Lung (tissue), 16 donors: ENCODE data around the gene GFOD2. TPM values are rescaled to one million over a fixed set of nuclear protein-coding genes. Genes with fewer than 3 reads are reported as not detected.

Experiments
- ATAC-seq: fragments of 200-7000 bp; cut with Tn5 transposase; one replicate; pipeline ENCODE4 v1.9.1; 2020; ENCODE audit warnings: moderate number of reproducible peaks; ENCODE audit not compliant: insufficient read depth, low FRiP score
- DNase-seq, 3 donors: peaks; one replicate each; pipeline ENCODE4 v3.0.0-alpha.2; 2013 to 2017
- H3K27ac ChIP-seq, 2 donors: one replicate each; pipeline ENCODE4 v1.5.1; 2013; ENCODE audit warnings: mild to moderate bottlenecking in 2 of 2, moderate library complexity in 2 of 2, control low read depth in 1 of 2, inconsistent platforms in 1 of 2, low read depth in 1 of 2, low read length in 1 of 2
- H3K27me3 ChIP-seq, 3 donors: one replicate each; pipeline ENCODE4 v1.5.1; 2013; ENCODE audit warnings: low read length in 2 of 3; ENCODE audit not compliant: control insufficient read depth in 3 of 3, insufficient read depth in 3 of 3
- H3K36me3 ChIP-seq, 4 donors: one replicate each; pipeline ENCODE4 v1.5.1; 2013; ENCODE audit warnings: low read length in 4 of 4, mild to moderate bottlenecking in 1 of 4, moderate library complexity in 1 of 4; ENCODE audit not compliant: control insufficient read depth in 4 of 4, insufficient read depth in 4 of 4
- H3K4me1 ChIP-seq, 5 donors: one replicate each; pipeline ENCODE4 v1.5.1; 2013; ENCODE audit warnings: low read length in 5 of 5, mild to moderate bottlenecking in 2 of 5, moderate library complexity in 1 of 5; ENCODE audit not compliant: control insufficient read depth in 5 of 5, insufficient read depth in 5 of 5
- H3K4me3 ChIP-seq: one replicate; pipeline ENCODE4 v1.5.1; 2013; ENCODE audit warnings: mild to moderate bottlenecking, control low read depth, moderate library complexity
- H3K9ac ChIP-seq, 2 donors: one replicate each; pipeline ENCODE4 v1.5.1; 2013; ENCODE audit warnings: low read length in 2 of 2, control low read depth in 1 of 2; ENCODE audit not compliant: insufficient read depth in 1 of 2
- H3K9me3 ChIP-seq, 4 donors: one replicate each; pipeline ENCODE4 v1.5.1; 2013; ENCODE audit warnings: low read length in 3 of 4, mild to moderate bottlenecking in 1 of 4, moderate library complexity in 1 of 4; ENCODE audit not compliant: control insufficient read depth in 4 of 4, insufficient read depth in 3 of 4
- CTCF ChIP-seq: IDR thresholded peaks from 2 replicates; pipeline ENCODE4 v1.5.1; 2012; ENCODE audit warnings: mild to moderate bottlenecking; ENCODE audit errors: control extremely low read depth, extremely low read depth
- WGBS, 2 donors: extraction: QIAGEN DNeasy Blood & Tissue Kit; methylation state at CpG; one replicate each; pipeline ENCODE4 v1.1.7; 2013; 5-methylcytosine and 5-hydroxymethylcytosine counted together
- long read RNA-seq, 5 donors: transcript quantifications; one replicate each; lab custom pipeline, GENCODE V29; 2026
- polyA plus RNA-seq, 2 donors: library from polyadenylated mRNA; stranded (reverse); fragments of 200-250 nt; gene quantifications; one replicate each; pipeline ENCODE4 v1.2.1, GENCODE V29; 2013
- total RNA-seq, 2 donors: library from RNA; depleted of rRNA in 1 of 2; stranded (reverse); fragments of >200 nt in 1 of 2; gene quantifications; one replicate each; pipeline ENCODE4 v1.2.1, GENCODE V29; 2014 to 2021
- donor health status: control.
- donor health status: control.
- donor health status: Bipolar disorder and iron deficiency.
- donor health status: healthy.
- donor health status: DM: yes; HTN: yes; CAD: no.

Gene GFOD2
- total RNA-seq (10 to 100 TPM; 18.4 to 26.3 TPM), polyA plus RNA-seq (10 to 100 TPM; 10.1 to 13.7 TPM)
- long read RNA-seq, donor 1, full-length matches to known transcripts = 27 of 49 reads
- long read RNA-seq, donor 1, partial matches to known transcripts = 22 of 49 reads
- long read RNA-seq, donor 1, other reads (novel, unspliced or antisense) = 0 of 49 reads
- long read RNA-seq, donor 2, full-length matches to known transcripts = 10 of 10 reads
- long read RNA-seq, donor 2, partial matches to known transcripts = 0 of 10 reads
- long read RNA-seq, donor 2, other reads (novel, unspliced or antisense) = 0 of 10 reads
- long read RNA-seq, donor 3, full-length matches to known transcripts = 7 of 7 reads
- long read RNA-seq, donor 3, partial matches to known transcripts = 0 of 7 reads
- long read RNA-seq, donor 3, other reads (novel, unspliced or antisense) = 0 of 7 reads
- long read RNA-seq, donor 4, partial matches to known transcripts = 0 of 5 reads
- long read RNA-seq, donor 4, other reads (novel, unspliced or antisense) = 0 of 5 reads
- long read RNA-seq, donor 5, full-length matches to known transcripts = 17 of 17 reads
- long read RNA-seq, donor 5, partial matches to known transcripts = 0 of 17 reads
- long read RNA-seq, donor 5, other reads (novel, unspliced or antisense) = 0 of 17 reads

- Histone ChIP-seq H3K9me3 (no peaks in the 10 kb centered on the region), H3K36me3 (peaks cover 0 to 8% (median 0%) of the 10 kb centered on the region in 4 donors), H3K27me3 (no peaks in the 10 kb centered on the region), H3K4me3 (peak within 1 kb of the TSS; percentile 72), H3K9ac (peak within 1 kb of the TSS; percentile 53 to 90), H3K27ac (peak within 1 kb of the TSS; percentile 94 to 95), H3K4me1 (peaks cover 0 to 23% (median 7%) of the 10 kb centered on the region in 5 donors)
- ATAC-seq = peak; percentile 97
- WGBS, 2 donors = 0 to 1% methylated on average over 58 to 59 of the region's 59 CpGs
- DNase-seq = peak; percentile 97 to 98 (median 97)
- no peak for TF ChIP-seq CTCF
Observed at GRCh38 chr16:67719048-67719777, at the start of gene GFOD2. GFOD2 (minus strand) TSS chr16:67719316; CDS start chr16:67685715, 33,601 bp downstream.

GRCh38 chr16:67767953-67768352 is 48.8 kb upstream of the GFOD2 start:
- Histone ChIP-seq H3K4me3 (no peak overlapping the region), H3K27ac (no peak overlapping the region), H3K9ac (no peak overlapping the region), H3K9me3 (peaks cover 0 to 2% (median 0%) of the 10 kb centered on the region in 4 donors), H3K4me1 (peaks cover 0 to 4% (median 0%) of the 10 kb centered on the region in 5 donors), H3K27me3 (no peaks in the 10 kb centered on the region), H3K36me3 (peaks cover 0 to 6% (median 2%) of the 10 kb centered on the region in 4 donors)
- DNase-seq = no peak
- 65 to 87% methylated on average over 7 of the region's 7 CpGs for WGBS, 2 donors
- ATAC-seq = no peak
- TF ChIP-seq CTCF = no peak

- H3K36me3 ChIP-seq = peaks cover 0 to 4% (median 2%) of the 10 kb centered on the region in 4 donors
- H3K27me3 ChIP-seq = no peaks in the 10 kb centered on the region
- no peaks in the 10 kb centered on the region for H3K9me3 ChIP-seq
- ATAC-seq (no peak), DNase-seq (no peak)
- no peak overlapping the region for H3K9ac ChIP-seq
- no peaks in the 10 kb centered on the region for H3K4me1 ChIP-seq
- no peak overlapping the region for H3K27ac ChIP-seq
- no peak overlapping the region for H3K4me3 ChIP-seq
- TF ChIP-seq CTCF = no peak
- 97 to 98% methylated on average over 4 of the region's 4 CpGs for WGBS, 2 donors
Observed at GRCh38 chr16:67766291-67766690, 47.2 kb upstream of the GFOD2 start.
